GM19467 (cell line): ENCODE results near the gene ADCY5.

Experiments
- ATAC-seq: cut with Tn5 transposase; IDR thresholded peaks from one replicate; pipeline ENCODE4 v1.9.1; 2021; ENCODE audit warnings: mild to moderate bottlenecking, moderate library complexity; ENCODE audit not compliant: unreplicated experiment

The ADCY5 gene

GRCh38 chr3:123292321-123293310, 156.3 kb downstream of the ADCY5 start:
- no peak for ATAC-seq

DNA sequence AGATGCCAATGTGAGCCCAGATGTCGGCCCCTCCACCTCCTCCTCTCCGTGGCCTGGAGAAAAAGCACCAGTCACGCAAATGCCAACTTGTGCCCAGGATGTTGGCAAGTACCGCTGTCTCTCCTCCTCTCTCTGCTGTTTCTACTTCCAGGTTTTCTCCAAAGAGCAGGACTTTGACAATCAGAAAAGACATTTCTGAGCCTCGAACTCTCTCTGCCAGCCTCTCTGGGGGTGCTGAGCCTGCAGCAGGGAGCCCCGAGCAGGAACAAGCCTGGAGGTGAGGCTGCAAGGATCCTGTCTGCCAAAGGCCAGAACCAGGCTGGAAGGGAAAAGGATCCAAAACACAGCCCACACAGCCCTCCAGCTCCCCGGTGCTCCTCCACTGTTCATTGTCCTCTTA, 157.5 kb downstream of the ADCY5 start:
- ATAC-seq, result no peak

DNA sequence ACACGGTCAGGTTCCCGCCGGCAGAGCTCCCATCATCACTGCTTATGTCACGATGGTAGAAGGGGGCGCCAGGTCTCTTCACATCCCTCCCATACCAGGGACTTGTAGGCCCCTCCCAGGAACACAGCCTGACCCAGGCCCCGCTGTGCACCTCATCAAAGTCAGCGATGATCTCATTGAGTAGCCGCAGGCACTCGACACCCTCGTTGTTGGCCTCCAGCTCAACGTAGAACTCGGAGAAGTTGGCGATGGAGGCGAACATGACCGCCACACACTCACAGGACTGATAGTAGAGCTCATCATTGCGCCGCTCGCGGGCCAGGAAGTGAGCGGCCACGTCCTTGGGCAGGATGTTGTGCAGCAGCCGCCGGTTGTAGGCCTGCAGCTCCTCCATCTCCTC, 157.9 kb downstream of the ADCY5 start:
- no peak for ATAC-seq

DNA sequence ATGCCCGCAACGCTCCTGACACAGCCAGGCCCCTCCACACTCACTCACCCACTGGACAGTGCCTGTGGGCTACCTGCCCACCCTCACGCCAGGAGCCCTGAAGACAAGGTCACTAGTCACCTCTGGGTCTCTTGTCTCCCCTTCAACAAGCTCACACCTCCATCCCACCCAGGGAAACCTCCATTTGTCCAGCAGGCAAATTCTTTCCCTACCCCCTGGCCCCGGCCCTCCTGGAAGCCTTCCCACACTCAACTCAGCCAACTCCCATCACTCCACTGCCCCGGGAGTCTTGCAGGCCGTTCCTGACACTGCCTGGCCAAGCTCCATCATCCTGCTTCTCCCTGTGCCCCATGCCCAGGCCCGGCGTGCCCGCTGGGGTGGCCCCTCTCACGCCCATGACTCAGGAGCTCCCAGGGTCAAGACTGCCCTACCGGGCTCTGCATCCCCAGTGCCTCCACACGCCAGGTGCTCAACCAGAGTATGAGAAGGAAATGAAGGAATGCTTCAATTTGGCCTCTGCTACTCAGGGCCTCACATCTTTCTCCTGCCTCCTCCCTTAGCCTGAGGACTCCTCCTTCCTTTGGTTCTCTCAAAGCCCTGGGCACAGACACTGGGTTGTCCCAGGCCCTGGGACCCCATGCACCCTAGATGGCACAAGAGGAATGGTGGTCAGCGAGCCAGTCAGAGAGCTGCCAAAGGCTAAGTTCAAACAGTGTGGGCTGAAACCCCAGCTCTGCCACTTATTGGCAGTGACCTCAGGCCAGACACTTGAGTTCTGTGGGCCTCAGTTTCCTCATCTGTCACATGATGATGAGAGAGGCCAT, 158.6 kb downstream of the ADCY5 start:
- no peak for ATAC-seq

GRCh38 chr3:123289391-123290106, 159.3 kb downstream of the ADCY5 start:
- ATAC-seq, result no peak

DNA sequence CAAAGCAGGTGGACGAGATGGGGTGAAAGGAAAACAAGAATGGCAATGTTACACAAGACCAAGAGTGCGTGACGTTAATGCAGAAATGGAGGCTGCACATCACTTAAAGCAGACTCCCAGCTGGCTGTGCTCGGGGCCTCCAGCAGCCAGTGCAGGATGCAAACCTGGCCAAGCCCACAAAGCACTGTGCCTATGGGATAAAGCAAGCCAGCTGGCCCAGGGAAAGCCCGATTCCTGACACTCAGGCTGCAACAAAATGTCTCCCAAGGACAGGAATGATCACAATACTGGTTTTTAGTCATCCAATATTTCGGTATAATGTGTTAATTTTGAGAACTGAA, 161.0 kb downstream of the ADCY5 start:
- ATAC-seq, result no peak

- no peak for ATAC-seq
Measured at GRCh38 chr3:123287051-123287961, 161.6 kb downstream of the ADCY5 start.

DNA sequence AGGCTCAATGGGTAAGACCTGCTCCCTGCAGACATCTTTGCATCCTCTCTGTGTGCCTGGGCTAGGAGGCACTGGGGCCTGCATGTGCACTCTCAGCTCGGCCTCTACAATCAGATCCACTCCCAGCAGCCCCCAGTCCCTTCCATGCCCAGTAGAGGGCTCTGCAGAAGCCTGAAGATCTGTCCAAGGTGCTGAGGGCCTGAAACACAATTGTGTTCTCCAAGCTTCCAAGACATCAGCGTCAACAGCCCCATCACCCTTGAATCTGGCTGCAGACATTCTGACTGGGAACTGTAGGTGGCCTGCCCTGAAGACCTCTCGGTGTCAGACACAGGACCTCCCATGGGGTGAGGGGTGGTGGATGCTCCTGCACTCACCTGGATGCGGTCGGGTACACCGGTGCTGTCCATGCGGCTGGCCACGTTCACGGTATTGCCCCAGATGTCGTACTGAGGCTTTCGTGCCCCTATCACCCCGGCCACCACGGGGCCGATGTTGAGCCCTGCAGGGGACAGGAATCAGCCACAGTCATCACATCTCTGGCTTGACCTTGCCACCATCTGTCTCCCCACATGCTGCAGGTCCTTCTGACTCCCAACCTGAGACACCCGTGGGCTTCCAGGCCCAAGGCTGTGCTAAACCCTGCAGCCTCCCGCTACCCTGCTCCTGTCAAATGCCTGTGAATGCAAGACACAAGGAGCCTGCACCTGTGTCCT, 162.4 kb downstream of the ADCY5 start:
- ATAC-seq, result no peak

- no peak for ATAC-seq
Measured at GRCh38 chr3:123285931-123286307, 163.0 kb downstream of the ADCY5 start.

- no peak for ATAC-seq
Measured at GRCh38 chr3:123285479-123285878, 163.4 kb downstream of the ADCY5 start.

DNA sequence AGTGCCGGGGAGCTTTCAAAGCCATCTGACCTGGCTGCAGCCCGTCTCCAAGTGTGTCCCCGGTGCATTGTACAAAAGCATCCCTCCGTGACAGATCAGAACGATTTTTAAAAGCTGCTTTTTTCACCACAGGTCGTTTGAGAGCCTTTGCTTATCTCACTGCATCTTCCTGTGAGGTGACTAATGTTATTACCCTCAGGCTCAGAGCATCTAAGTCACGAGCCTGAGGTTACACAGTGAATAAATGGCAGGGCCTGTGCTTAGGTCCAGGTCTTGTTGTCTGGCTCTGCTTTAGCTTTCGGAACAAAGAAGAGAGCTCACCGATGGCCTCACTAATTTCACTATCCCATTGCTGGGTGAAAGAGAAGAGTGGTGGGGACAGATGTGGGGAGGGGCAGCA, 163.8 kb downstream of the ADCY5 start:
- no peak for ATAC-seq

- ATAC-seq, result no peak
Measured at GRCh38 chr3:123284399-123285010, 164.4 kb downstream of the ADCY5 start.

GRCh38 chr3:123283657-123284398, 165.1 kb downstream of the ADCY5 start:
- no peak for ATAC-seq

DNA sequence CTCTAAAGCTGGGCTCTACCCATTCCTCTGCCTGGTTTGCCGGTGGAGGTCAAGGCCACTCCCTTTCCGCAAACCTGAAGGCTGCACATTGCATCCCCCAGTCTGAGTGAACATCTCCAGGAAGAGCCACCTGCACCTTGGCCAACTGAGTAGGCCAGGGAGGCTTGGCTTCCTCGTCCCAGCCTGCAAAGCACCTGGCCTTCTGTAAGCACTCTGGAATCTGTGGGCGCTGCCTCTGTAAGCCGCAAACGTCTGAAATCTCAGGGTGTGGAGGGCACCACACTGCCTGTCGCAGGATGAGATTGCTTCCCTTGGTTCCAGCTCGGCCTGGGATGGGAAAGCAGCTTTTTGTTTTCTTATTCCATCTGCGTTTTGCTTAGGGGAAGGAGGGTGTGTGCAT, 165.8 kb downstream of the ADCY5 start:
- ATAC-seq, result no peak

DNA sequence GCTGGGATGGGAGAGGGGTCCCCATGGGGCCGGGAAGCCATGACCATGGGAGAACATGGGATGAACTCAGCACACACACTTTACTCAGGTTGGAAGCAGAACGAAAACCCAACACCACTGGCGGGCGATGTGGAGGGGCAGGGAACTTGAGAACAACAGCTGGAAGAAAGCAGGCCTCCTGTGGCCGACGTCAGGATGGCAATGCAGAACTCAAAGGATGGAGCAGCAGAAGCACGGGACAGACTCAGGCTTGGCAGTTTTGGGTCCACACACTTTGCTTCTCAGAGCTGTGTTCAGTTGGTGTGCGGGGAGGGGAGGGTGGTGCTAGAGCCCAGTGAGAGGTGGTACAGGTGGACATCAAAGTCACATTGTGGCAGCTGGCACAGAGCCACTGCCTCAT, 166.4 kb downstream of the ADCY5 start:
- no peak for ATAC-seq

DNA sequence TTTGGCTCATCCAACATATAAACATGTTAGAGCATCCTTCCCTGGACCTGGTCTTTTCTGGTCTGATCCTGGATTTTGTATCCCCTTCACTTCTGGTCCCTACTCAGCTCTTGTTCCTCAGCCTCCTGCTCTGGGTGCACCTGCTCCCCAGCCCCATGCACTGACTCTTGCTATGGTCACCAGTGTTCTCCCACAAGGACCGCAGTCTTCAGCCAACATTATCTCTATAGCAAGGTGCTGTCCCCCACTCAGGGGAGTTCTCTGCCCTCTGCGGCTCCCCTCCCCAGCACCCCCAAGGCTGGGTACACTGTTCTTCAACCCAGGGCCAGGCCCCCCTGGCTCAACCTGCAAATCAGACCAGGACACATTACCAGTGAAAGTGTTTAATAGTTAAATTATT, 167.0 kb downstream of the ADCY5 start:
- no peak for ATAC-seq

DNA sequence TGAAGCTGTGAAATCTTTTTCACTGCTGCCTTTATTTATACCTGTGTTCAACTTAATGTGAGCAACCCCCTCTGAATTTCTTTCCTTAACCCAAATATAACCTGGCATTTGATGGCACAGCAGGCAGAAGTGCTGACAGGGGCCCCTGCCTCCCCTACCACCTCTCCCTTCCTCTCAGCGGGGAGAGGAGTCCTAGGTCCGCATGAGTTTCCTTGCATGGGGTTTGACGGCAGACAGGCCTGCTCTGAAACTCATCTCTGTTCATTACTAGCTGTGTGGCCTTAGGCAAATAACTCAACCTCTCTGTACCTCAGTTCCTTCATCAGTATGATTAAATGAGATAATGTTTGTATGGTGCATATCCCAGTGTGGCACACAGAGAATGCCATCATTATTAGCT, 167.5 kb downstream of the ADCY5 start:
- no peak for ATAC-seq

- ATAC-seq, result no peak
Measured at GRCh38 chr3:123279121-123279520, 169.8 kb downstream of the ADCY5 start.

DNA sequence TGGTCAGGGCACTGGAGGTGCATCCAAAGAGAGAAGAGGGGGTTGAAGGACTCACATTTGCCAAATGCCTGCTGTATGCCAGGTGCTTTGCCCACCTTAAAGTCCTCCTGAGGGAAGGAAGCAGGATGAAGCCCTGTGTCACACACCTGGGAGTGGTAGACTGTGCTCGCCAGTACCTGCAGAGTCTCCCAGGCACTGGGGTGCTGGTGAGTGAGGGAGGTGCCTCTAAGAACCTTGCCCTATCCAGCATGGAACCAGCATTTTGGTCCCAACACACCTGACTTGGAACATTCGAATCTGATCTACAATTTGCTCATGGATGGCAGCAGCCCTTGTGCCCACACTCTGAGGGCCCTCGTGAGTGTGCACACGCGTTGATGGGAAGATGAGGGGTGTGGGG, 170.4 kb downstream of the ADCY5 start:
- no peak for ATAC-seq
